Duodenal mucosa (tissue), 2 donors: Measurements from ENCODE around the gene CACYBP.

Experiments
- H3K27ac ChIP-seq: one replicate; pipeline ENCODE4 v1.7.0; 2013; ENCODE audit warnings: low read depth, low read length
- H3K27me3 ChIP-seq, 2 donors: one replicate each; pipeline ENCODE4 v1.7.0; 2013; ENCODE audit warnings: low read length in 2 of 2, control low read depth in 1 of 2; ENCODE audit not compliant: insufficient read depth in 2 of 2, control insufficient read depth in 1 of 2
- H3K36me3 ChIP-seq, 2 donors: one replicate each; pipeline ENCODE4 v1.7.0; 2013; ENCODE audit warnings: low read length in 2 of 2, control low read depth in 1 of 2; ENCODE audit not compliant: insufficient read depth in 2 of 2, control insufficient read depth in 1 of 2
- H3K4me1 ChIP-seq, 2 donors: one replicate each; pipeline ENCODE4 v1.7.0; 2013; ENCODE audit warnings: low read length in 2 of 2, control low read depth in 1 of 2; ENCODE audit not compliant: insufficient read depth in 2 of 2, control insufficient read depth in 1 of 2
- H3K4me3 ChIP-seq, 2 donors: one replicate each; pipeline ENCODE4 v1.7.0; 2013; ENCODE audit warnings: low read length in 2 of 2, low read depth in 1 of 2
- H3K9ac ChIP-seq, 2 donors: one replicate each; pipeline ENCODE4 v1.7.0; 2013; ENCODE audit warnings: low read length in 2 of 2, low read depth in 1 of 2
- H3K9me3 ChIP-seq, 2 donors: one replicate each; pipeline ENCODE4 v1.7.0; 2013; ENCODE audit warnings: low read length in 2 of 2, control low read depth in 1 of 2; ENCODE audit not compliant: control insufficient read depth in 1 of 2

The CACYBP gene

GRCh38 chr1:174991473-174991872 is 8.3 kb upstream of the CACYBP start:
- no peak overlapping the region for H3K4me3 ChIP-seq
- no peaks in the 10 kb centered on the region for H3K9me3 ChIP-seq
- no peaks in the 10 kb centered on the region for H3K27me3 ChIP-seq
- peaks cover 3 to 5% of the 10 kb centered on the region in 2 donors for H3K36me3 ChIP-seq
- no peak overlapping the region for H3K27ac ChIP-seq
- H3K4me1 ChIP-seq, result peaks cover 6 to 26% of the 10 kb centered on the region in 2 donors
- H3K9ac ChIP-seq, result no peak overlapping the region

- H3K27ac ChIP-seq, result no peak overlapping the region
- H3K4me3 ChIP-seq, result no peak overlapping the region
- H3K27me3 ChIP-seq, result no peaks in the 10 kb centered on the region
- H3K9me3 ChIP-seq, result no peaks in the 10 kb centered on the region
- no peak overlapping the region for H3K9ac ChIP-seq
- peaks cover 0 to 3% of the 10 kb centered on the region in 2 donors for H3K36me3 ChIP-seq
- H3K4me1 ChIP-seq, result peaks cover 20 to 44% of the 10 kb centered on the region in 2 donors
Measured at GRCh38 chr1:174995121-174995520, 4.6 kb upstream of the CACYBP start.

GRCh38 chr1:174995916-174996315 is 3.8 kb upstream of the CACYBP start:
- H3K4me1 ChIP-seq, result peaks cover 19 to 41% of the 10 kb centered on the region in 2 donors
- no peak overlapping the region for H3K27ac ChIP-seq
- peaks cover 0 to 3% of the 10 kb centered on the region in 2 donors for H3K36me3 ChIP-seq
- no peak overlapping the region for H3K4me3 ChIP-seq
- no peak overlapping the region for H3K9ac ChIP-seq
- no peaks in the 10 kb centered on the region for H3K9me3 ChIP-seq
- H3K27me3 ChIP-seq, result no peaks in the 10 kb centered on the region

GRCh38 chr1:174996476-174996875 is 3.3 kb upstream of the CACYBP start:
- H3K4me1 ChIP-seq, result peaks cover 22 to 43% of the 10 kb centered on the region in 2 donors
- no peak overlapping the region for H3K9ac ChIP-seq
- no peak overlapping the region for H3K4me3 ChIP-seq
- no peaks in the 10 kb centered on the region for H3K27me3 ChIP-seq
- H3K9me3 ChIP-seq, result no peaks in the 10 kb centered on the region
- no peak overlapping the region for H3K27ac ChIP-seq
- peaks cover 0 to 3% of the 10 kb centered on the region in 2 donors for H3K36me3 ChIP-seq

- Histone ChIP-seq H3K27ac (no peak overlapping the region), H3K9me3 (no peaks in the 10 kb centered on the region), H3K9ac (peak overlapping the region in 1 of 2 donors; percentile 26), H3K36me3 (peaks cover 0 to 3% of the 10 kb centered on the region in 2 donors), H3K4me3 (no peak overlapping the region), H3K4me1 (peaks cover 24 to 43% of the 10 kb centered on the region in 2 donors), H3K27me3 (no peaks in the 10 kb centered on the region)
Measured at GRCh38 chr1:174997041-174997440, 2.7 kb upstream of the CACYBP start.

GRCh38 chr1:174998569-174999215 is 1.1 kb upstream of the CACYBP start:
- H3K27me3 ChIP-seq, result no peaks in the 10 kb centered on the region
- H3K36me3 ChIP-seq, result no peaks in the 10 kb centered on the region
- peak overlapping the region; percentile 96 to 99 for H3K9ac ChIP-seq
- peak overlapping the region; percentile 81 to 91 for H3K4me3 ChIP-seq
- H3K4me1 ChIP-seq, result peaks cover 24 to 43% of the 10 kb centered on the region in 2 donors
- no peaks in the 10 kb centered on the region for H3K9me3 ChIP-seq
- peak overlapping the region; percentile 98 for H3K27ac ChIP-seq

- H3K4me3 ChIP-seq, result peak overlapping the region; percentile 91 to 94
- no peaks in the 10 kb centered on the region for H3K9me3 ChIP-seq
- peak overlapping the region; percentile 96 to 99 for H3K9ac ChIP-seq
- peaks cover 24 to 38% of the 10 kb centered on the region in 2 donors for H3K4me1 ChIP-seq
- H3K27ac ChIP-seq, result peak overlapping the region; percentile 98
- H3K36me3 ChIP-seq, result no peaks in the 10 kb centered on the region
- H3K27me3 ChIP-seq, result no peaks in the 10 kb centered on the region
Measured at GRCh38 chr1:174999216-174999935, 371 bp upstream of the CACYBP start.

GRCh38 chr1:175000697-175001187 is 995 bp downstream of the CACYBP start:
- Histone ChIP-seq H3K27ac (peak overlapping the region; percentile 98), H3K9ac (peak overlapping the region; percentile 92 to 99), H3K9me3 (no peaks in the 10 kb centered on the region), H3K4me3 (peak overlapping the region; percentile 91 to 94), H3K27me3 (no peaks in the 10 kb centered on the region), H3K4me1 (peaks cover 24 to 30% of the 10 kb centered on the region in 2 donors), H3K36me3 (peaks cover 0 to 13% of the 10 kb centered on the region in 2 donors)

- H3K9ac ChIP-seq, result no peak overlapping the region
- no peaks in the 10 kb centered on the region for H3K9me3 ChIP-seq
- no peaks in the 10 kb centered on the region for H3K27me3 ChIP-seq
- no peak overlapping the region for H3K4me3 ChIP-seq
- H3K4me1 ChIP-seq, result peaks cover 11% of the 10 kb centered on the region in 2 donors
- peaks cover 4 to 28% of the 10 kb centered on the region in 2 donors for H3K36me3 ChIP-seq
- no peak overlapping the region for H3K27ac ChIP-seq
Measured at GRCh38 chr1:175002910-175003517, 3.3 kb downstream of the CACYBP start.

GRCh38 chr1:175003521-175003920 is 3.8 kb downstream of the CACYBP start:
- Histone ChIP-seq H3K27ac (no peak overlapping the region), H3K36me3 (peaks cover 4 to 33% of the 10 kb centered on the region in 2 donors), H3K27me3 (no peaks in the 10 kb centered on the region), H3K4me1 (peaks cover 6 to 7% of the 10 kb centered on the region in 2 donors), H3K4me3 (no peak overlapping the region), H3K9me3 (no peaks in the 10 kb centered on the region), H3K9ac (no peak overlapping the region)
